Measurements from ENCODE around the gene TMEM184A. TPM values are rescaled to one million over a fixed set of nuclear protein-coding genes. Genes with fewer than 3 reads are reported as not detected.

The TMEM184A gene
- total RNA-seq, 2 donors from 2014 or later: 0.28 TPM; not detected in 1

DNA sequence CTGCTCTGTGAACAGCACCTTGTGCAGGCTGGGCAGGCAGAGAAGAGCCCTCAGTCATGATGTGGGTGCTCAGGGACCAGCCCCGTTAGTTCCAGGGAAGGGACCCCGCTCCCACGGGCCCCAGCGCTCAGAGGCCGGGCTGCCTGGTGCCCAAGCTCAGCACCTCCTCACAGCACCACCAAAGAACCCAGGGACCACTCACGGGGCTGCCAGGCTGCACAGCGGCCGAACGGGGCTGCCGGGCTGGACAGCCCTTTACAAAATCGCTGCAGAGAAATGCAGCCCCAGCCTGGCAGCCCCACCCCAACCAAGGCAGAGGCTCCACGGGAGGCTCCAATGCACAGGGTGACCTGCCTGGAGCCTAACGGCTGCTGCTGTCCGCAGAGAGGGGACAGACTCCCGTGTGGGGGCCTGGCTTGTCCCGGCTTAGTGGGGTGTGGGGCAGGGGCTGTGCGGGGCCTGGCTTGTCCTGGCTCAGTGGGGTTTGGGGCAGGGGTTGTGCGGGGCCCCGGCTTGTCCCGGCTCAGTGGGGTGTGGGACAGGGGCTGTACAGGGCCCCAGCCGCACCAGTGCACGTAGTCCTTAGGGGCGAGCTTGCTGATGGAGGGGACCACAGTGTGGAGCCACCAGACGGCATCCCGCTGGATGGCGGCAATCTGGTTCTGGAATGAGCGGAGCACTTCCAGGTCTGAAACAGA lies 61.0 kb downstream of the TMEM184A start:
- no peak overlapping the region for H3K4me3 ChIP-seq
- no peak overlapping the region for H3K27ac ChIP-seq
- H3K4me1 ChIP-seq: no peaks in the 10 kb centered on the region
- H3K27me3 ChIP-seq: no peaks in the 10 kb centered on the region
- no peaks in the 10 kb centered on the region for H3K9me3 ChIP-seq
- no peak for DNase-seq (ENCODE audit: low spot score)
- H3K36me3 ChIP-seq: peaks cover 90% of the 10 kb centered on the region
- TF ChIP-seq, protein P1, sequence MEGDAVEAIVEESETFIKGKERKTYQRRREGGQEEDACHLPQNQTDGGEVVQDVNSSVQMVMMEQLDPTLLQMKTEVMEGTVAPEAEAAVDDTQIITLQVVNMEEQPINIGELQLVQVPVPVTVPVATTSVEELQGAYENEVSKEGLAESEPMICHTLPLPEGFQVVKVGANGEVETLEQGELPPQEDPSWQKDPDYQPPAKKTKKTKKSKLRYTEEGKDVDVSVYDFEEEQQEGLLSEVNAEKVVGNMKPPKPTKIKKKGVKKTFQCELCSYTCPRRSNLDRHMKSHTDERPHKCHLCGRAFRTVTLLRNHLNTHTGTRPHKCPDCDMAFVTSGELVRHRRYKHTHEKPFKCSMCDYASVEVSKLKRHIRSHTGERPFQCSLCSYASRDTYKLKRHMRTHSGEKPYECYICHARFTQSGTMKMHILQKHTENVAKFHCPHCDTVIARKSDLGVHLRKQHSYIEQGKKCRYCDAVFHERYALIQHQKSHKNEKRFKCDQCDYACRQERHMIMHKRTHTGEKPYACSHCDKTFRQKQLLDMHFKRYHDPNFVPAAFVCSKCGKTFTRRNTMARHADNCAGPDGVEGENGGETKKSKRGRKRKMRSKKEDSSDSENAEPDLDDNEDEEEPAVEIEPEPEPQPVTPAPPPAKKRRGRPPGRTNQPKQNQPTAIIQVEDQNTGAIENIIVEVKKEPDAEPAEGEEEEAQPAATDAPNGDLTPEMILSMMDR (IDR thresholded peaks at IDR 0.05): no peak

DNA sequence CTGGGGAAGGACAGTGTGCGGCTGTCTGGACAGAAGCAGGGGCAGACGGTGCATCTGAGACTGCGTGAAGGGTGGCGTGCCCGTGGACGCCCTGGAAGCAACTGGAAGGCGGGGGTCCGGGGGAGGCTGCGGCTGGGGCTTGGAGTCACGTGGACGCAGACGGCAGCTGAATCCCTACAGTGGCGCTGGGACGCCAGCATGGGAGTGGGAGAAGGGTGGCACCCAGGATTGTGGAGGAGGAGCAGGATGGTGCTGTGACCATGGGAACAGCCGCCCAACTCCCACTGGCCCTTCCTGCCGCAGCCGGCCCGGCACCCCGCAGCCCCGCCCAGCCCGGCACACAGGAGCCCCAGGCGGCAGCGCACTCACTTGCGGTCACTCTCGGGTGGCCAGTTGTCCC lies 61.6 kb downstream of the TMEM184A start:
- H3K4me1 ChIP-seq: no peaks in the 10 kb centered on the region
- peaks cover 90% of the 10 kb centered on the region for H3K36me3 ChIP-seq

DNA sequence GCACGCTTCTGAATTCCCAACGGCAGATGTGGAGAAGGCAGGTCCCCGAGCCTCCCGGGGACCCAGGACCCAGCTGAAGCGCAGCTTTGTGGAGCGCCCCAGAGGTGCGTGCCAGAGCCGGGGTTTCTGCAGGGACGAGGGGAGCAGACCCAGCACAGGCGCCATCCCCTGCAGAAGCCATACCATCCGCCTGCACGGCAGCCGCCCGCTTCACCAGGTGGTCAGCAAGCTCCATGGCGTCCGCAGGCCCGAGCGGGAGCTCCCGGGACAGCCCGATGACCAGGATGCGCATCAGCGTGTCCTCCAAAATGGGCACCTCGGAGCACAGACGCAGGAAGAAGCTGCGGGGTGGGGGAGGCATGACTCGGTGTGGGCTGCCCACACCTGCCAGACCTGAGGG lies 62.4 kb downstream of the TMEM184A start:
- no peak overlapping the region for H3K4me3 ChIP-seq
- no peaks in the 10 kb centered on the region for H3K4me1 ChIP-seq
- H3K36me3 ChIP-seq: peaks cover 90% of the 10 kb centered on the region
- no peak overlapping the region for H3K27ac ChIP-seq
- H3K27me3 ChIP-seq: no peaks in the 10 kb centered on the region
- no peak for DNase-seq (ENCODE audit: low spot score)
- TF ChIP-seq, protein P1 (IDR thresholded peaks at IDR 0.05): no peak
- no peaks in the 10 kb centered on the region for H3K9me3 ChIP-seq

More for the DNA sequence above, 61.6 kb downstream of the TMEM184A start:
- TF ChIP-seq, protein P1 (IDR thresholded peaks at IDR 0.05): no peak
- no peak for DNase-seq (ENCODE audit: low spot score)
- Histone ChIP-seq H3K27me3 (no peaks in the 10 kb centered on the region), H3K27ac (no peak overlapping the region), H3K4me3 (no peak overlapping the region), H3K9me3 (no peaks in the 10 kb centered on the region)

DNA sequence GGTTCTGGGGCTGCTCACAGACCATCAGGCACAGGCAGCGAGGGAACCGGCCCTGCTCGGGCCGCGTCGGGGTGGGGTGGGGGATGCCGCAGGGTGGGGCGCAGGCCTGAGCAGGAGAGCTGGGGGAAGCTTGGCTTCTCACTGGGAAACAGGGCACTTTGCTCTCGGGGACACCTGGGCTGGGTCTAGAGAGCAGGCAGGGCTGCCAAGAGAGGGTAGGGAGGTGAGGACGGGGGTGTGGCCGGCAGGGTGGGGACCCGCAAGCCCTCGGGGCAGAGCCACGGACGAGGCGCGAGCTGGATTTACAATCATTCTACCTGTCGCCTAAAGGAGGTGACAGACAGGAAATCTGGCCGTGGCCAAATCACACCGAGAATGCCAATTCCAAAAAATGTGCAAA lies 62.9 kb downstream of the TMEM184A start:
- Histone ChIP-seq H3K4me1 (no peaks in the 10 kb centered on the region), H3K36me3 (peaks cover 88% of the 10 kb centered on the region), H3K27me3 (no peaks in the 10 kb centered on the region), H3K4me3 (no peak overlapping the region), H3K9me3 (no peaks in the 10 kb centered on the region), H3K27ac (no peak overlapping the region)
- no peak for DNase-seq (ENCODE audit: low spot score)
- TF ChIP-seq, protein P1 (IDR thresholded peaks at IDR 0.05): no peak

DNA sequence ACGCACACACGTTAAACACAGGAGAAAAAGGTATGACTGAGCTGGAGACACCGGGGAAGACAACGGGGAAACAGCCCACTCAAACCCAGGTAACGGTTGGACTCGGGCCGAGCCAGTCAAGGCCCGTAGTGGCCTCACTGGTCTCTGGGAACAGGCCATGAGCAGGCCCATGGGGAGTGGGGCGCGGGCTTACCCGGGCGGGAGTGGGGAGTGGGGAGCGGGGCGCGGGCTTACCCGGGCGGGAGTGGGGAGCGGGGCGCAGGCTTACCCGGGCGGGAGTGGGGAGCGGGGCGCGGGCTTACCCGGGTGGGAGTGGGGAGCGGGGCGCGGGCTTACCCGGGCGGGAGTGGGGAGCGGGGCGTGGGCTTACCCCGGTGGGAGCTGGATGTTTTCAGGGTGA lies 63.4 kb downstream of the TMEM184A start:
- no peaks in the 10 kb centered on the region for H3K4me1 ChIP-seq
- H3K9me3 ChIP-seq: no peaks in the 10 kb centered on the region
- no peak for DNase-seq (ENCODE audit: low spot score)
- H3K27me3 ChIP-seq: no peaks in the 10 kb centered on the region
- no peak overlapping the region for H3K4me3 ChIP-seq
- H3K27ac ChIP-seq: no peak overlapping the region
- TF ChIP-seq, protein P1 (IDR thresholded peaks at IDR 0.05): no peak
- peaks cover 88% of the 10 kb centered on the region for H3K36me3 ChIP-seq

Other genes with a start within 250 kb of the TMEM184A start
- gene MICALL2, start 96.7 kb downstream of the TMEM184A start, total RNA-seq: 1 to 10 TPM; 3.6 to 9.4 TPM
- gene INTS1, start 51.8 kb downstream of the TMEM184A start, total RNA-seq: 10 to 100 TPM; 29.0 to 47.0 TPM
- gene MAFK, start 25.5 kb downstream of the TMEM184A start, total RNA-seq: 10 to 100 TPM; 29.6 to 70.9 TPM
- 10 to 100 TPM; 21.5 to 22.3 TPM for gene PSMG3, start 13.8 kb upstream of the TMEM184A start, total RNA-seq
- gene ELFN1, start 114.1 kb upstream of the TMEM184A start, total RNA-seq: 10 to 100 TPM in 1 of 2 donors, 1 to 10 TPM in 1; 6.5 to 15.3 TPM